T-helper 22 cell (primary cell): Measurements from ENCODE around the gene LDLRAD4.

Experiments
- DNase-seq: peaks from one replicate; pipeline ENCODE4 v3.0.0-alpha.2; 2020; ENCODE audit warnings: low read depth

The LDLRAD4 gene

DNA sequence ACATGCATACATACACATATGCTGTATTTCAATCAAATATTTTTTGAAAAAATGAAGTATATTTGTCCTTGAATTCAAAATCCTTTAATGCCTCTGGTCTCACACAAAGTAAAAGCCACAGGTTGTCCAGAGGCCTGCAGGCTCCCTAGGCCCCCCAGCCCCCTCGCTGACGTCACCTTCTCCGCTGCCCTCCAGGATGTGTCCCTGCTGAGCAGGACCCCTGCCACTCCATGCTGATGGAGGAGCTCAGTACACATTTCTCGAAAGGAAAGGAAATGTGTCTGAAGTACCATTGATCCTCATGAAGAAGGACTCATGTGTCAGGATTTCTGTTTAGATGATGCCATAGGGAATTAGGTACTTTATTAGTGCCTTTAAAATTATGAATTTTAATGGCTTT, 212.1 kb downstream of the LDLRAD4 start:
- no peak for DNase-seq

- DNase-seq, result no peak
These were observed 213.3 kb downstream of the LDLRAD4 start for GRCh38 chr18:13431886-13432285.

DNA sequence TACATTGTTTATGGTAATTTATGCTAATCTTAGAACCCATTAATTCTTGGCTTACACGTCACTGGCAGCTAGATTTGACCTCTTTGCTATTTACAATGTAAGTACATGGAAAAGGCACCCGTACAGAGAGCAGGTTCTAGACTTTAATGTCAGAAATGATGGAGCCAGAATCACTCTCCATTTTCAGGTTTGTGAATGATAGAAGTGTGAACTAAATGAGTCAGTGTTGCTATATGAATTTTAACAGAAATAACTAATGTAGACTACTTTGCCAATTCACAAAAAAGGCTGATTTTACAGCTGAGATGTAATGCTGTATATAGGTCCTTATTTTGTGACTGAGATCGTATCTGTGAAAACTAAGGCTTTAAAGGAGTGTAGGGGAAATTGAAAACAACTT, 214.6 kb downstream of the LDLRAD4 start:
- DNase-seq, result no peak

DNA sequence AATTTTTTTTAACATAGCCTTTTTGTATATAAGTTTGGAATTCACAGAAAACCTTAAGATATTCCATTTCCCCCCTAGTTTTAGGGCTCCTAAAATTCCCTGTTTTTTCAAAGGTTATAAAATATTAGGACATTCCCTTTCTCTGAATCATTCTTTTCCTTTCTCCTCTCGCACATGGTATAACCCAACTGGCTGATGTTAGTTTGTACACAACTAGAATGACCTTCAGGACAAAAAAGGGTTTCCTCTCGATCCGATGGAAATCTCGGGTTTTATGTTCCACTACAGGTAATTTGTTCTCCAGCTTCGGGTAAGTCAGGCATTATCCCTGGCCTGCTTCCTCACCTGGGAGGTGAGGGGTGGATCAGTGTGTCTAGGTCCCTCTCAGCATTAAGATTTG, 215.1 kb downstream of the LDLRAD4 start:
- DNase-seq, result no peak

DNA sequence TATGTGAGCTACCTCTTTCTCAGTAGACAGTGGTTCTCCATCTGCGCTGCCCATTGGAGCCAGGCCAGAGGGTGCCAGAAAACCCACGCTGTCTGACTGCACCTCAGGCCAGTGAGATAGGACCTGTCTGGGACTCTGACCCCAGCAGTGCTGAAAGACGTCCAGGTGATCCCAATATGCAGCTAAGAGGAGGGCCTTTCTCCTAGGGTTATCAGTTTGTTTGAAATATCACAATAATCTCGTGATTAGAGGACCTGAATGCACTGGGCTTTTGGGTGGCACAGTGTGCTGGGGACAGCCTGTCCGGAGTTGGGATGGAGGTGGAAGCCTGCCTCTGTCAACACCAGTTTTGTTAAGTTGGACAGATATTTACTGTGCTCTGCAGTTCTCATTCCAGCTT, 216.3 kb downstream of the LDLRAD4 start:
- no peak for DNase-seq

DNA sequence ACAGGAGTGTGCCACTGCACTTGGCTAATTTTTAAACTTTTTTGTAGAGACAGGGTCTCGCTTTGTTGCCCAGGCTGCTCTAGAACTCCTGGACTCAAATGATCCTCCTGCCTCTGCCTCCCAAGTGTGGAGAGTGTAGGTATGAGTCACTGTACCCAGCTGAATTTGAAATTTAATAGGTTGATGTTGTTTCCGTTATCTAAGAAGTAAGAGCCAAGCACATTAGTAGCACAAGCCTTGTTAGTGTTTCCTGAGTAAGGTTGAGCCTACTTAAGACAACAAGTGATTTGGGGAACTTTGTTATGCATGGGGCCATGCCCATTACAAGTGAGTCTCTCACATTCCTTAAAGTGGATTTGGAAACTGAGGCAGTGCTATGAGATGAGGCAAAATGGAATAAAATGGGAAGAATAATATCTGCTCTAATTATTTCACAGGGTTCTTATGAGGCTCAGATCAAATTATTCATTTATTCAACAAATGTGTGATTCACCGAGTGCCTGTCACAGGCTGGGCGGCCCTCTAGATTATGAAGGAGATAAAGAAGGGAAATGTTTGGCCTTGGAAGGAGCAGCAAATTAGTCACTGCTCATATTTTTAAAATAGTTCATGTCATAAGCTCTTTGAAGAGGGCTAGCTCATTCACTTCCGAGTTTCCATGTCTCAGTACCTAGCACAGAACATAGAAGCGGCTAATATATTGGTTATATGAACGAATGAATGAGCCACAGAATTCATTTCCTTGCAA, 217.2 kb downstream of the LDLRAD4 start:
- DNase-seq, result no peak

GRCh38 chr18:13436576-13436975, 218.0 kb downstream of the LDLRAD4 start:
- DNase-seq, result peak; percentile 20

DNA sequence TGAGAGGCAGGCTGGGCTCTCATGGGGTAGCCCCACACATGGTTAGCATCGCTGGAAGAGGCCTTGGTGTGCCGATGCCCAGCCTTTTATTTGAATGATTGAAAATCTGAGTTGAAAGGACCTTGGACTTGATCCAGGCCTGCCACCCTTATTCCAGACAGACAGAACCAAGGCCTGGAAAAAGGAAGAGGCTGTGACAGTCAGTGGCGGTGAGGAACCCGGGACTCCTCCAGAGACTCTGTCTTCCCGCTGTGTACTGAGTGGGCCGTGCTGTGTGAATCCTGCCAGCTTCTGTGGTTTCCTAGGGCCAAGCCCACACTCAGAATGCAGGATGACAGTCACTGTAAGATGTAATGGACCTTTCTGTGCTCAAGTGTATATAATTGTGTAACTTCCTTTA, 218.5 kb downstream of the LDLRAD4 start:
- no peak for DNase-seq

DNA sequence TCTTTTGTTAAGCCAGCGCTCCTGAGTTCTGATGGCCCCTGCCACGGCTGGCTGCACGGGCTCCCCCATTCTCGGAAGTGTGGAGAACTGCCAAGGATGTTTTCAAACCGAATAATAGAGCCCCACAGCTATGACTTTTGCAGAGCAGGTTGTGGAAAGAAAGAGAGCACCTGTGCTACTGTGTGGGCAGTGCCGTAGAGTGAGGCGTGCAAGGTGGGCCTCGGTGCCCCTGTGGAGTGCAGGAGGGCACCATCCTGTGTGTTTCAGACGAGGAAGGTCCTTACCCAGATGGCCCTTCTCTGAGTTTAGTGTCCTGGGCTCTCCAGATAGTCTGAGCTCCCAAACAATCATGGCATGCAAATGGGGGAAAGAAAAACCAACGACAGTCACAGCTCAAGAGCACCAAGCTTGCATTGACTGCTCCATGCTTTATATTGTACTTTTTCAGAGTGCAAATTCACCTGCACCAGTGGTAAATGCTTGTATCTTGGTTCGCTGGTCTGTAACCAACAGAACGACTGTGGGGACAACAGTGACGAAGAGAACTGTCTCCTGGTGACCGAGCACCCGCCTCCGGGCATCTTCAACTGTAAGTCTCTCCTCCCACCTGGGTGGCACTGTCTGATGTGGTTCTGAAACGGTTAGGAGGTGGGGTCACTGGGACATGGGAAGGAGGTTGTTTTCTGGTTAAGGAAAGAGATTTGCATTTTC, 219.4 kb downstream of the LDLRAD4 start:
- peak; percentile 31 for DNase-seq

DNA sequence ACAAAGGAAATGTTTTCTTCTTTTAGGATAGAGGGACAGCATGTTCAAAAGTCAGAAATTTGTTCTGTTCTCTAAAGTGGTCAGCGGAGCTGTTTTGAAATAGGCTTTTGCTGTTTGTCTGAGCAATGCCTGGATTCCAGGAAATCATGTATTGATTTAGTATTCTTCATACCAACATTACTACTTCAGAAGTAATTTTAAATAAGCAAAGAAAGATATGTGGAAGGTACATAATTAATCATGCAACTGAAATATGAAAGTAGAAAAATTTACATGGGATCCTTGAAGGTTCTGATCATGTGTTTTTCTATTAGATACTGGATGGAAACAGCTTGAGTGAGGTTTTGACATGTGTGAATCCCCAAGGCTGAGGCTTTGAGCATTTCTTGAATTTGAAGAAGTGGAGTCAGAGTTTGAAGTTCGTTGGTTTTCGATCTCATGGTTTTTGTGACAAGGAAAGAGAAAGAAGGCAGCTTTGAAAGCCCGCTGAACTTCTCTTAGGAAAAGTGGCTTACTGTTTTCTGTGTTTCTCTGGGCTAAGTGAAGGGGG, 220.0 kb downstream of the LDLRAD4 start:
- DNase-seq, result no peak

DNA sequence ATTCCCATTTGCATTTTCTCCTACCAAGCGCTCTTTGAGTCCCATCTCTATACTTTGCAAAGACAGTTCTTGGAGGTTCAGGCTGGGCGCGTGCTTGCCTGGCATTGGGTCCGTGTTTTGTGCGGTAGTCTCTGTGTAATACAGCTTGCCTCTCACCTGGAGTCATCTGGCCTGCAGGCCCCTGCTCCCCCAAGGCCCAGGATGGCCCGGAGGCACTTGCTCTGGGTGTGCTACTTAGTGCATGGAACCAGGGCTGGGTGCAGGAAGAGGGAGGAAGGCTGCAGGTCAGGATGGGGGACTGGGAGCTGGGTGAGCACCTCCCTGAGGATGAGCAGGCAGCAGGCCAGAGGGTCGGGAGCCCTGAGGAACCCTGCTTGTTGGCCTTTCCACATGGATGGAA, 220.9 kb downstream of the LDLRAD4 start:
- DNase-seq, result no peak

DNA sequence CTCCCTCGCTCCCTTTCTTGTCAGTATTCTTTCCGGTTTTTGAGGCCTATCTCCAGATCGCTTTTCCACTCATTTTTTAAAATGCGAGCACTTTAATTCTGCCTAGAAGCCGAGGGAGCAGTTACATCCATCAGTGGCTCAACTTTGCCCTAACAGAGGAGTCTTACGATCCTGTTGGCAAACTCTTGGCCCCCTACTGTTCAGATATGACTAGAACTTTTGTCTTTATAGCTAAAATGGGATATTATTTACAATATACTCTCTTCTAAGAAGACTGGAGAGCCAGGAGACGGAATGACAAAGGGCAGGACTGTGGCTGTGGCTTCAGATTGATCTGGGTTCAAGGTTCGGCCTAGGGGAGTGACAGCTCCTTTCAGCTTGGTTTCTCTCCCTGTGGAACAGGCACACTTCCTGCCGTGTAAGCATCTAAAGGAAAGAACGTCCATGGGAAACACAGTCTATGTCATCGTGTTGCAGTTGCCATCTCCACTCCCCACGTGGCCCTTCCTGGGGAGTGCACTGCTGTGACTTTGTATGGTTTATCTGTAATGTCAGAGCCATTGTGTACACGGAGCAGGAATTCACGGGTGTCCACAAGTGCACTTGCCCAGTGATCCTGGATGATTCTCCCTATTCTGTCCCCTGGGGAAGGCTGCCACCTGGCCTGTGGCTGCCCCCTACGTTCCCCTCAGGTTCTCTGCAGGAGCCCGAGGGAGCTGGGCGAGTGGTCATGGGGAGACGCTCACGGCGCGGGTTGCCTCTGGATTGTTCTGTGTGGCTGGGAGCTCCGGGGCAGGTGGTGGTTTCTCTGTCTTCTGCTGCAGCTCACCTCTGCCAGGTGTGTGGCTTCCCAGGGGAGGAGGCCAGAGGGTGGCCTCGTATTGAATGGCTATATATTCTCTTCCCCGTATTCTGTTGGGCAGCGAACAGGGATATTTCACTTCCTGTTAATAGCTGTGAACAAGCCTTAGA, 222.0 kb downstream of the LDLRAD4 start:
- DNase-seq, result no peak

GRCh38 chr18:13441736-13442135, 223.2 kb downstream of the LDLRAD4 start:
- no peak for DNase-seq

- no peak for DNase-seq
These were observed 223.9 kb downstream of the LDLRAD4 start for GRCh38 chr18:13442451-13442850.

- no peak for DNase-seq
These were observed 225.0 kb downstream of the LDLRAD4 start for GRCh38 chr18:13443552-13443951.

DNA sequence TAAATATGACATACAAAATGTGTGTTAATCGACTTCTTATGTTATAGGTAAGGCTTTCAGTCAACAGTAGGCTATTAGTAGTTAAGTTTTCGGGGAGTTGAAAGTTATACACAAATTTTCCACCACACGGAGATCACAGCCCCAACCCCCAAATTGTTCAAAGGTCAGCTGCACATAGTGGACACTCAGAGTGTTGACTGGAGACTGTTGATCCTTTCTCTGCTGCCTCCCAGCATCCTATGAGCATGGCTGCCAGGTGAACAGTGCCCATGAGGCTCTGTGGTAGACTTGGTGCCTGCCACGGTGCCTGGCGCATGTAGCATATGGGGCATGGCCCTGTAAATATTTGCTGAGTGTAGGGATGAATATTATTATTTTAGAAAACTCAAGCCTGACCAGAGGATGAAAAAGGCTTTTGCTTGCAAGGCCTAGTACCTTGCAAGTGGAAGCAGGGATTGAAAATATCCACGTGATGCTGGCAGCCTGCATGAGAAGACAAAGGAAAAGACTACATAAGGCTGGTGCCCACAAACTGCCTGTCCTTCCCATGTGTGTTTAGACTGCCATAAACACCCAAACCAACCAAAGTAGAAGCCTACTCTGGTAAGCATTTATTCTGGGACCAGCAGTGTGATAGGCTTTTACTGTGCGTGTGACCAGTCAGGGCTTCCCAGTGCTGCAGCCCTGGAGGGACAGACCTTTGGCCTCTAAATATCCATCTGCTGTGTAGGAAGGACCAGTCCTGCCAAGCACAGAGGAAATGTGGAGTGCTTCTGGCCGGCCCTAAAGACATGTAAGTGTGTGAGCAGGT, 226.1 kb downstream of the LDLRAD4 start:
- no peak for DNase-seq

GRCh38 chr18:13445241-13445897, 226.8 kb downstream of the LDLRAD4 start:
- DNase-seq, result no peak

- no peak for DNase-seq
These were observed 227.5 kb downstream of the LDLRAD4 start for GRCh38 chr18:13446024-13446423.

- no peak for DNase-seq
These were observed 228.3 kb downstream of the LDLRAD4 start for GRCh38 chr18:13446610-13447461.
